NCI-H526 (cell line): ENCODE results near the gene DCST1.

Experiments
- DNase-seq, 2 experiments: peaks; one replicate each; lab custom pipeline; 2025; lab: John Stamatoyannopoulos, UW

Gene DCST1

DNA sequence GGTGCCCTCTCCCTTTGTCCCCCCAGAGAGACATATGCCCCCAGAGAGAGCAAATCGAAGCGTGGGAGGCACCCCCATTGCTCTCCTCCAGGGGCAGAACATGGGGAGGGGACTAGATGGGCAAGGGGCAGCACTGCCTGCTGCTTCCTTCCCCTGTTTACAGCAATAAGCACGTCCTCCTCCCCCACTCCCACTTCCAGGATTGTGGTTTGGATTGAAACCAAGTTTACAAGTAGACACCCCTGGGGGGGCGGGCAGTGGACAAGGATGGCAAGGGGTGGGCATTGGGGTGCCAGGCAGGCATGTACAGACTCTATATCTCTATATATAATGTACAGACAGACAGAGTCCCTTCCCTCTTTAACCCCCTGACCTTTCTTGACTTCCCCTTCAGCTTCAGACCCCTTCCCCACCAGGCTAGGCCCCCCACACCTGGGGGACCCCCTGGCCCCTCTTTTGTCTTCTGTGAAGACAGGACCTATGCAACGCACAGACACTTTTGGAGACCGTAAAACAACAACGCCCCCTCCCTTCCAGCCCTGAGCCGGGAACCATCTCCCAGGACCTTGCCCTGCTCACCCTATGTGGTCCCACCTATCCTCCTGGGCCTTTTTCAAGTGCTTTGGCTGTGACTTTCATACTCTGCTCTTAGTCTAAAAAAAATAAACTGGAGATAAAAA lies 53.4 kb downstream of the DCST1 start:
- DNase-seq, result no peak

DNA sequence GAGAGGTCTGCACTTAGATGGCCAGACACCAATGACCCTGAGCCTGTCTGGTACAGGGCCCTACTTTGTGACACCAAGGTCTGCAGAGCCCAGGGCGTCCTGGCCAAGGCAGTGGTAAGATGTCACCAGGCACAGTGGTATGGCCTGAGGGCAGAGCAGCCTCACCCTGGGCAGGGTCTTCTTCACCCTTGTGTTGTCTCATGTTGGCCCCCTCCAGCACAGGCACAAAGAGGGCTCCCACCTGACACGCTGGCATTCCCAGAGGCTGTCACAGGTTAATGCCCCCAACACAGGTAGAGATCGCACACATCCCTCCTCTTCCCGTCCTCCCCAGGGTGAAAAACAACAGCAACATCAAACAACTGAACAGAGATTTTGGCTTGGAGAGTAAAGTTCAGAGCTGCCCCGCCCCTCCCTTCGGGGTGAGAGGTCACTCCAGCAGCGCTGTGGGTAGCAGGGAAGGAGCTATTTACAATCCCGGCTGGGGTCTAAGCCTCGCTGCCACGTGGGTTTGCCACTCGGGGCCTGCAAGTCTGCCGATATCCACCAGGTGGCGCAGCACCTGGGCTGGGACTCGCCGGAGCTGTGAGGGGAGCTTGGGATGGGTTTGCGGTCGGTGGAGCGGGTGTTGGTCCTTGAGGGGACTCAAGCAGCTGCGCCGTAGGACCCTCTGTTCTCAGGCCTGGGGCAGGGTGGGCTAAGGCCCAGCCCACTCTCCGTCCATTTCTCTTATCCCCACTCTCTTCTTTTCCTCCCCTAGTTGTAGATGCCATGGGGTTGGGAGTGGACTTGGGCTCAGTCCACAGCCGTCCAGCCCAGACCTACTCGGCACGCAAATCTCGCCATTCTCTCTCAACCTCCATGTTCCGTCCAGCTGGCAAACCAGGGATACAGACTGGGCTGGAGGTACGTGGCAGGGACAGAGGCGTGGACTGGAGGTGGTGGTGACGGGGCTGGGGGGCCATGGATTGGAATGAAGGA lies 57.7 kb downstream of the DCST1 start:
- peak; percentile 86 to 97 for DNase-seq

DNA sequence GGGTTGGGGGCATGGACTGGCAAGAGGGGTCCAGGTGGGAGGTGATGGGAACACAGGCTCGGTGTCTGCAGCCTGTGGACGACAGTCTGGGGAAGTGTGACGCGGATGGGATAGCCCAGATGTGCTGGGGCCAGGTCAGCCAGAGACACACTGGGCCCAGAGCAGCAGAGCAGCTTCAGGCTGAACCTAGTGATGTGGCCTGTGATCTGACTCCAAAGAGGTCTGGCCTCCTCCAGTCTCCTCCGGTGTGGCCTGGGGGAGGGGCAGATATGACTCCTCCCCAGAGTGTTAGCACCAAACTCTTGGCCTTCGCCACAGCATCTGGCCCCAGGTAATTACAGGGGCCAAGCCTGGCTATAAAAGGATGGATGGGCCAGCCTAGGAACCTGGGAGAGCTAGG lies 58.5 kb downstream of the DCST1 start:
- DNase-seq, result no peak

DNA sequence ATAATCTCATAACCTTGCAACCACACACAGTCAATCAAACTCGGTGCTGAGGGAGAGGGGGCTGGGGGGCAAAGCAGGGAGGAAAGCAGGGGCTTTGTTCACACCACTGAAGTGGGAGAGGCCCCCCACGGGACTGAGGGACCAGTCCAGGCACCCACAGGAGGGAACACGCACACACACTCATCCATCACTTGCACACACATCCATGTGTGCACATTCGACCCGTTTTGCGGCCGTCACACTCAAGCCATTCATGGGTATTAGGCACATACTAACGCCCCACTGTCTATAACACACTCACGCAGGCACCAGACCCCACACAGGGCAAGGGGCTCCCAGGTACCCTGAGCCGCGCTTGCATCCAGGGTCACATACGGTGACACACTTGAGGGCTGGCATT lies 59.0 kb downstream of the DCST1 start:
- DNase-seq, result no peak

GRCh38 chr1:155093911-155094621 lies 60.4 kb downstream of the DCST1 start:
- peak; percentile 79 to 86 for DNase-seq

DNA sequence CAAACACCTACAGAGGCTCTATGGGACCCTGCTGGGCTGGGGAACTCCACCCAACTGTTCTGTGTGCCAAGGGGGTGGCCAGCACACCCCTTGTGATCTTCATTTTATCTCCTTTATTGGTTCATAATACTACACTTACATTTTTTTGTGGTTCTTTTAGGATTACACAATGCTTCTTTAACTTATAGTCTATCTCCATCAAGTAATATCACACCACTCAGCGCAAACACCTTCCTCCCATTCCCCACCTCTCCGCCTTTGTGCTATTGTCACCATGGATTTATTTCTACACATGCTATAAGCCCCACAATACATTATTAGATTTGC lies 61.0 kb downstream of the DCST1 start:
- no peak for DNase-seq

DNA sequence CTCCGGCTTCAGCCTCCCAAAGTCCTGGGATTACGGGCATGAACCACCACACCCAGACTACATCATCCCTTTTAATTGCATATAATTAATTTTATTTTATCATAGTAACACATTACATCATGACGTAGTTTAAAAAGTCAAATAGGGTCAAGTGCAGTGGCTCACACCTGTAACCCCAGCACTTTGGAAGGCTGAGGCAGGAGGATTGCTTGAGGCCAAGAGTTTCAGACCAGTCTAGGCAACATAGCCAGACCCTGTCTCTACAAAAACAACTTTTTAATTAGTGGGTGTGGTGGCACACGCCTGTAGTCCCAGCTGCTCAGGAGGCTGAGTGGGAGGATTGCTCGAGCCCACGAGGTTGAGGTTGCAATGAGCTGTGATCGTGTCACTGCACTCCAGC lies 65.7 kb downstream of the DCST1 start:
- no peak for DNase-seq
